GM18519 (cell line): ENCODE measurements around the gene MFSD11.
"Not testable (repeated sequence)": the region's sequence is repeated elsewhere in the genome, so short reads cannot be mapped to it uniquely, and the experiment has no call there.

ENCODE experiments used
- ATAC-seq: cut with Tn5 transposase; IDR thresholded peaks from one replicate; pipeline ENCODE4 v1.9.1; 2021; ENCODE audit warnings: mild to moderate bottlenecking, moderate library complexity; ENCODE audit not compliant: unreplicated experiment, low FRiP score

Gene MFSD11

DNA sequence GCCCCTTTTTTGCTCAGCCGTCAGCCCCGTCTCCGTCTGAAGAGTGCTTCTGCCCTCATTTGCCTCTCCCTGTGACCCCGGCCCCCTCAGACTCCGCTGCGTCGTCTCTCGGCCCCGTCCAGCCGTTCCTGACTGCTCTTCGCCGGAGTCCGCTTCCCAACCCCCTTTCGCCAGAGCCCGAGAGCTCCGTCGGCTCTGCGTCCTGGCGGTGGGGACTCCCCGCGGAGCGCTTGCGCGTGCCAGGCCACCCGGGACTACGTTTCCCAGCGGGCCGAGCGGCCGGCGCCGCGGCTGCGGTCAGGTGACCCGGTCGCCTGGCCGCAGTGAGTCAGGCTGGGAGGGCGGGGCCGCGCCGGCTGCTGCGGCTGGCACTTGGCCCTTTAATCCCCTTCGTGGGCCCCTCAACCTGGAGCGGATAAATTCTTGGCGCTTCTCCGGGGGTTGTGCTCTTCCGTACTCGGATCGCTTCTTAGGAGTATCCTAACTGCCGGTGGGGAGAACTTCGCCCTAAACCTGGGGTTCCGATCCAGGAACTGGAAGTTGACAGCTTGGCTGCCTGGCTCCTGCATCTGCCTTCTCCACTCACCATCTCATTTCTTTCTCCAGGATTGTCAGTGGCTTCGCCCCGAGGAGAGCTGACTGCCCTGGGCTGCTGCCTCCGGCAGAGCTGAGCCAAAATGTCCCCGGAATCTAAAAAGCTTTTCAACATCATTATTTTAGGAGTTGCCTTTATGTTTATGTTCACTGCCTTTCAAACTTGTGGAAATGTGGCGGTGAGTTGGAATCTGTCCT lies at the start of gene MFSD11:
Gene MFSD11, plus strand, starts transcription at position 444 of the 792 bp plus-strand sequence. Its CDS starts 234 bp downstream, at position 678.
- peak; percentile 34 for ATAC-seq

DNA sequence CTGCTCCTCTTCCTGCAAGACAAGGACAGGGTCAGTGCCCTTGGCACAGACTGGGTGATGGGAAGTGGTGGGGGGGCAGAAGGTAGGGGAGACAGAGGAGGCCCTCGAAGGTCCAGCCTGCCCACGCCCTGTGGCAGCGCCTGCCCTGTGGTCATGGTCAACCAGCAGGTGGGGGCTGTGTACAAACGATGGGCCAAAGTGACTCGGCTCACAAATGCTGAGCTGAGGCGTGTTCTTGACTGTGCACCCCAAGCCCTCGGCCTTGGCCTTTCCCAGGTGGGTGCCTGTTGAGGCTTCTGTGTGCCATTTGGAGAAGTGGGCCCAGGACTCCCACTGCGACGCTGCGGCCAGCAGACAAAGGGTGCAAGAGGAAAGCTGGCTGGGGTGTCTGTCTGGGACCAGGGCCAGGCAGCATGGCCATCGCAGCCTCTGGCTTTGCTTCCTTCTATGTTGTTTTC lies 49.7 kb upstream of the MFSD11 start:
- no peak for ATAC-seq

DNA sequence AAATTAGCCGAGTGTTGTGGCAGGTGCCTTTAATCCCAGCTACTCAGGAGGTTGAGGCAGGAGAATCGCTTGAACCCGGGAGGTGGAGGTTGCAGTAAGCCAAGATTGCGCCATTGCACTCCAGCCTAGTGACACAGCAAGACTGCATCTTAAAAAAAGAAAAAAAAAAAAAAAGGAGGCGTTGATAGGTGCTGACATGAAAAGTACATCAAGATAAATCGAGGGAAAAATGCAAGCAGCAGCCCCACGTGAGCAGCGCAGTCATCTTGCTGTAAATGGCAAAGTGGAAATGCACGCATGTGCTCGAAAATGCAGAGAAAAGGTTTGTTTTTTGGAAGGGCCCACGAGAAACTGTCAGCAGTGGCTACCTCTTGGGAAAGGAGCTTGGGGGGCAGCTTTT lies 48.1 kb upstream of the MFSD11 start:
- no peak for ATAC-seq

DNA sequence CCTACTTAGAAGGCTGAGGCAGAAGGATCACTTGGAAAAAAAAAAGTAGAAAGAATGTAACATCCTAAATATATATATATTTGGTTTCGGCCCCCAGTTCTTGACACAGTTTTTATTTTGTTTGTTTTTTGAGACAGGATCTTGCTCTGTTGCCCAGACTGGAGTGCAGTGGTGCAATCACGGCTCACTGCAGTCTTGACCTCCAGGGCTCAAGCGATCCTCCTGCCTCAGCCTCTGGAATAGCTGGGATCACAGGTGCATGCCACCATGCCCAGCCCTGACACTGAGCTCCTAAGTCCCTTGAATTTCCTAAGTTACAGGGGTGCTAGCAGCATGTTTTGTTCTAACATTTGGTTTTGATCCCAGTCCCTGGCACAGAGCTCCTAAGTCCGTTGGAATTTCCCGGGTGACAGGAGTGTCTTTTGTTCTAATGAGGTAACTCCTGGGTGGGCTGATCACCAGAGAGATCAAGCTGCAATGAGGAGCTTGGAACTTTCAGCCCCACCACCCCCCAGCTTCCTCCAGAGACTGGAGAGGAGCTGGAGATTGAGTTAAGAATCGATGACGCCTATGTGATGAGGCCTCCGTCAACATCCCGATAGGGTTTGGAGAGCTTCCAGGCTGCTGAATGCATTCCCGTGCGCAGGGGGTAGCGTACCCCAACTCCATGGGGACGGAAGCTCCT lies 47.2 kb upstream of the MFSD11 start:
- ATAC-seq, result no peak

DNA sequence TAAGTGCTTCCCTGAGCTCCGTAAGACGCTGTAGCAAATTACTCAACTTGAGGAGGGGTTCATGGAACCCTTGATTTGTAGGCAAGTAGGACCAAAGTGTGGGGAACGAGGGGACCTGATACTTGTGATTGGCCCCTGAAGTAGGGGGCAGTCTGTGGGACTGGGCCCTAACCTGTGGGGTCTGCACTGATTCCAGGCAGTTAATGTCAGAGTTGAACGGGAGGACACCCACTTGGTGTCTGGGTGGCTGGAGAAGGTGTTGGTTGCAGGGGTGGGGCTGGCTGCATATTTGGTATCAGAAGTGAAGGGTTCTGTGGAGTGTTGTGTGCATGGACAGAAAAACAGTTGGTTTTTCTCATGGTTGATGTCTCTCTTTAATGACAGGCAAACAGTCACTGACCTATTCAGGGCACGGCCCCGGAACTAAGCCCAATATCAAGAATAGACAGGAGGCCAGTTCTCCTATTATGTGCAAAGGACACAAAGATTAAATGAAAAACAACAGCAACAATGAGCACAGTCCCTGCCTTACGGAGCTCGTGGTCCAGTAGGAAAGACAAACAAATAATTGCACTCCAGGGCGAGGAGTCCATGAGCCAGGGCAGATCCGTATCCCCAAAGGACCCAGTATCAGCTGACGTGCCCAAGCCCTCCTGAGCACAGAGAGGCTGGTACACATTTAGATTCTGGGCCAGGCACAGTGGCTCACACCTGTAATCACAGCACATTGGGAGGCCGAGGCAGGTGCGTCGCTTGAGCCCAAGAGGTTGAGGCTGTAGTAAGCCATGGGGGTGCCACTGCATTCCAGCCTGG lies 46.3 kb upstream of the MFSD11 start:
- ATAC-seq, result no peak

DNA sequence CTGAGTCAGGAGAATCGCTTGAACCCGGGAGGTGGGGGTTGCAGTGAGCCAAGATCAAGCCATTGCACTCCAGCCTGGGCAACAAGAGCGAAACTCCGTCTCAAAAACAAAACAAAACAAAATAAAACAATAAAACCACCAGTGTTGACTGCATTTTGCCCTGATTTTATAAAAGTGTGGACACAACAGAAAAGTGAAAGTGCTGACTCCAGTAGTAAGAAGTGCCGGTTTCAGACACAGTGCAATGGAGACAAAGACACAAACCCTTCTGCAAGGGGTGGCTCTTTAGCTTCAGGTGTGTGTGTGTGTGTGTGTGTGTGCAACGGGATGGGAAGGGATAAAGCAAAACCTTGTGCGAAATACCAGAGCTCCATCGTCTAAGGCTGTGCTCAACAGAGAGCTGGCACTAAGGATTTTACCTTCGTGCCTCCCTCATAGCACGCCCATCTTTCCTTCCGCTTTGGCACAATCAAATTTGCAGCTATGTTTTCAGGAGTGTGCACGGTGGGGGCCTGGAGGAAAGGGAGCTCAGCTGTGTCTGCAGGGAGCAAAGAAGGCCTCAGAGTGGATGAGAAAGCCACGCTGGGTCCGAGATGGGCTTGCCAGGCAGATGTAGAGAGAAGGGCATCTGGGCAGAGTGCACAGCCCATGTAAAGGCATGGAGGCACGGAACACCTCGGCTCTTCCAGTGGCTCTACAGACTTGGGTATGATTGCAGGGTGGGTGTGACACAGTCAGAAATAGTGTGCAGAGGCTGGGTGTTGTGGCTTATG lies 42.7 kb upstream of the MFSD11 start:
- no peak for ATAC-seq

DNA sequence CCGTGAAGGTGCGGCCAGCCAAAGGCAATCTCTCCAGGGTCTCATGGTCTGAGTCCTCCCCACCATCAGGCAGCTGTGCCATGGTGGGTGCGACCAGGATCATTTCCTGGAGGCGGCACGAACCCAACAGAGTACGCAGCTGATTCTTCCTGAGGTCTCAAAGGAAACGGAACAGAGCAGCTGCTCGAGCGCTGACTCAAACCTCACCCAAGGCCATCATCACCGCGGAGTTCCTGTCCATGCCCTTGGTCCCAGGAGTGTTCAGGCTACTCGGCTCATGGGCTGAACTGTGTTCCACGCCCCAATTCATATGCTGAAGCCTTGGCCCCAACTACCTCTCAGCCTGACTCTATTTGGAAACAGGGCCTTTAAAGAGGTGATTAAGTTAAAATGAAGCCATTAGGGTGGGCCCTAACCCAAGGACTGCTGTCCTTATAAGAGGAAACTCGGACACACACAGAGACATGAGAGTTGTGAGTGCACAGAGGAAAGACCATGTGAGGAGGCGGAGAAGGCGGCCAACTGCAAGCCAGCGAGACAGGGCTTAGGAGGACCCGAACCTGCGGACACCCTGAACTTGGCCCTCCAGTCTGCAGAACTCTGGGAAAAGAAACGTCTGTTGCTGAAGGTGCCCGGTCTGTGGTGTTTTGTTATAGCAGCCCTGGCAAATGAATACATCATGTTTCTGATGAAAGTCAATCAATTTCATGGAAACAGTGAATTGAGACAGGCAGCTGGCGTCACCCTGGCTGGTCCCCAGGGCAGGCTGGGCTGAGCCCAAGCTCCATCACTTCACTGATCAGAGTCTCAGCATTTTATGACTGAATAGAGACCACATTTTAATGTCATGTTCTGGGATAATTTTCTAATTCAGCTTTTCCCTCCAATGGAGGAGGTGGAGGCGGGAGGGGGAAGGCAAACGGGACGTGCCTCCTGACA lies 40.9 kb upstream of the MFSD11 start:
- ATAC-seq, result no peak

DNA sequence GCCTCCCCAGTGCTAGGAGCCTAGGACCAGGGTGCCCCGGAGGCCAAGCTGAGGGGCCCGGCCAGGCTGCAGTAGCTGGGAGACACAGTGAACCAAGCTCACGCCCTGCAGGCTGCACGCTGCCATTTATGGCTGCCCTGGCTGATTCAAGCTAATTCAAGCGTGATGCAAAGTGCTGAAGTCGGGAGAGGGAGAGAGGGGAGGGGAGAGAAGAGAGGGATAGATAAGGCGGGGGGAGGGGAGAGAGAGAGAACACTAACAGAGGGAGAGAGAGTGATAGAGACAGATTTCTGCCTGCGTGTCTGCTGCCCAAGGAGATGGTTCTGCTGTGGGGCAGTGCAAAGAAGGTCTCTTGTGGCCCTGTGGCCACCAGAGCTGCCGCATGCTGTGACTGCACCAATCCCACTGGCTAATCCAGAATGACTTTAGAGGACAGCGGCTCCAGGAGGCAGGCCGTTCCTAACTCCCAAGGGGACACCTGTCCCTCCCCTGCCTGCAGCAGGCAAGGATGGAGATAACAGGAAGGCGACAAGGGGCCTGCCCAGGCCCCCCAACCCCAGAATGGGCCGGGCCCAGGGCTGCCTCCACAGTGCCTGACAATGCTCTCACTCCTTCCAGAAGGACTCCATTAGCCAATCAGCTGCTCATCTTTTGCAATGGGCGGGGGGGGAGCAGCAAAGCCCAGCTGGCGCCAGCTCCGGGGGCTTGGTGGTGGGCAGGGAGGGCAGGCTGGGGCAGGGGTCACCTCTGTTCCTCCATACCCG lies 40.0 kb upstream of the MFSD11 start:
- no peak for ATAC-seq

DNA sequence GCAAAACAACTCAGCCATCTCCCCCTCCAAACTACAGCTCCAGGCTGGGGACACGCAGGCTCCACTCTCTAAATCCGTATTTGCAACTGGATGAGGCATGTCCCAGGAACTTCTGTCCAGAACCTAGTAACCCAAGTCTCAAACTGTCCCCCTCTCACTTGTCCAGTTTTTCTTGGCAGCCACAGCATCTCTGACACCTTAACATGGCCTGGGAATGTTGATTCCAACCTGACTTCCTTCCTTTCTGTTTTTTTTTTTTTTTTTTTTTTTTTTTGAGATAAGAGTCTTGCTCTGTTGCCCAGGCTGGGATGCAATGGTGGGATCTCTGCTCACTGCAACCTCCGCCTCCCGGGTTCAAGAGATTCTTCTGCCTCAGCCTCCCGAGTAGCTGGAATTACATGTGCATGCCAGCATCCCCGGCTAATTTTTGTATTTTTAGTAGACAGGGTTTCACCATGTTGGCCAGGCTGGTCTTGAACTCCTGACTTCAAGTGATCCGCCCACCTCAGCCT lies 39.4 kb upstream of the MFSD11 start:
- not testable (repeated sequence) for ATAC-seq

DNA sequence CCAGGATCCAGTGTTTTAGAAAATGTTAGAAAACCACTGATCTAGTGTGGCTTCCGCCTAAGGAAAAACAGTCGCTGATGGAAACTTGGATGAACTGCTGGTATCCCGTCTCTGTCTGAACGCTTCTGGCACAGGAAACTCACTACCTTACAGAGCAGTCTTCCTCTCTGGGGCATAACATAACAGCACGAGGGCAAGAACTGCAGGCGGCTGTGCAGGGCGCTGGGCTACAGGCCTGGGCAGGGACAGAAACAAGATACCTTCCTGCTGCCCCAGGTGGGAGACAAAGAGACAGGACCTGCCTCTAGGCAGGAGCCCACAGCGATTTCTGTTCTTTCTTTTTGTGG lies 37.7 kb upstream of the MFSD11 start:
- ATAC-seq, result no peak

DNA sequence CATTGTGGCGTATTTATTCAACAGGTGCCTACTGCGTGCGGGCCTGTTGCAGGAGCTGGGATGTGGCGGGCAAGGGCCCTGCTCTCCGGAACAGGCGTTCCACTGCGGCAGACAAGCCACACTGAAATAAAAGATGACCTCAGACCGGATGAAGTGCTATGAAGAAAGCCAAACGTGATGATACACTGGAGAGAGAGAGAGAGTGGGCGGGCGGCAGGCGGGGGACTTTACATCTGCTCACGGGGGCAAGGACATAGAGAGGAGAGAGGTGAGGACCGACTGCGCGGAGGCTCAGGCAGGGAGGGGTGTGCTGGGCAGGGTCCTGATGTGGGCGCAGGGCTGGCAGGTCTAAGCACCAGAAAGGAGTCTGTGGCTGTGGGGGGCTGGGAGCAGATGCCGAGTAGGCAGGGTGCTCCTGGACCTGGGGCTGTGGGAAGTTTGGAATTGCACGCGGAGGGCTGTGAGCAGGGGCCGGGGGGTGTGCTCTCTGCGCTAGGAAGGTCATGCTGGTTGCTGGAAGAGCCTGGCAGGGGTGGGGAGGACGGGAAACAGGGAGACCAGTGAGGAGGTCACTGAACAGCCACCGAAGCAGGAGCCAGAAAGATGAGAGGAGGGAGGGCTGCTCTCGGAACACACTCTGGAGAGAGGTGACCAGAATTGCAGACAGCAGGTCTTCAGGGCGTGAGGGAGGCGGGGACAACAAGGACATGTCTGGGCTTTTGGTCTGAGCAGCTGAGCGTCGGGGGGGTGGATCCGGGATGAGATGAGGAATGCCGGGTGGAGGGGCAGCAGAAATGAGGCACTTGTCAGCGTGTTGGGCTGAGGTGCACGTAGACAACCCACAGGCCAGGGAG lies 37.1 kb upstream of the MFSD11 start:
- ATAC-seq, result no peak

DNA sequence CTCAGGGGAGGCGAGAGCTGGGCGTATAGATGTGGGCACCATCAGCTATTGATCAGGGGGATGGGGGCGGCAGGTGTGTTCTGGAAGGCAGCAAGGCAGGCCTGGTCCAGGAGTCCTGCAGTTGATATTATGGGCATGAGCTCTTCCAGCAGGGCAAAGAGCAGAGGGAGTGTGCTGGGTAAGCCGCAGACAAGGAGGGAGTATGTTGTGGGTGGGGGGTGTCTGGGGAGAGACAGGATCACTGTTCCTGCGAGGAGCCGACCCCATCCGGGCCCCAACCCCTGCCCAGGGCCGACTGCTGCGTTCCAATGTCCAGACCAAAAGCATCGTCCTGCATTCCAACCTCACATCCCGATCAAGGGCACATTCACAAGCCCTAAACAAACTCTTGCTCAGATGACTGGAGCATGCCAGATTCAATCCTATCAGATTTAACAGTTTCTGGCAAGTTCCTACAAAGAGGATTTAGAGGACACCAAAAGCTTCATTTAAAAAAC lies 36.4 kb upstream of the MFSD11 start:
- ATAC-seq, result no peak

DNA sequence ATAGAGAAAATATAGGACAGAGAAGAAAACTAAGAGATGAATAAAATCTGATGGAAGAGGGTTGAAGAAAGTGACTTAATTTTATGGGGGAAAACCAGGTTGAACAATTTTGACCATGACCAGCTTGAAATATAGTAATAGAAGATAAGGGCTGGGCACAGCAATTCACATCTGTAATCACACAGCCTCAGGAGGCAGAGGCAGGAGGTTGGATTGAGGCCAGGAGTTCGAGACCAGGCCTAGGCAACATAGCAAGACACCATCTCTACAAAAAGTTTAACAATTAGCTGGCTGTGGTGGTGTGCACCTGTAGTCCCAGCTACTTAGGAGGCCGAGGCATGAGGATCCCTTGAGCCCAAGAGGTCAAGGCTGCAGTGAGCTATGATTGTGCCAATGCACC lies 35.8 kb upstream of the MFSD11 start:
- ATAC-seq, result no peak

DNA sequence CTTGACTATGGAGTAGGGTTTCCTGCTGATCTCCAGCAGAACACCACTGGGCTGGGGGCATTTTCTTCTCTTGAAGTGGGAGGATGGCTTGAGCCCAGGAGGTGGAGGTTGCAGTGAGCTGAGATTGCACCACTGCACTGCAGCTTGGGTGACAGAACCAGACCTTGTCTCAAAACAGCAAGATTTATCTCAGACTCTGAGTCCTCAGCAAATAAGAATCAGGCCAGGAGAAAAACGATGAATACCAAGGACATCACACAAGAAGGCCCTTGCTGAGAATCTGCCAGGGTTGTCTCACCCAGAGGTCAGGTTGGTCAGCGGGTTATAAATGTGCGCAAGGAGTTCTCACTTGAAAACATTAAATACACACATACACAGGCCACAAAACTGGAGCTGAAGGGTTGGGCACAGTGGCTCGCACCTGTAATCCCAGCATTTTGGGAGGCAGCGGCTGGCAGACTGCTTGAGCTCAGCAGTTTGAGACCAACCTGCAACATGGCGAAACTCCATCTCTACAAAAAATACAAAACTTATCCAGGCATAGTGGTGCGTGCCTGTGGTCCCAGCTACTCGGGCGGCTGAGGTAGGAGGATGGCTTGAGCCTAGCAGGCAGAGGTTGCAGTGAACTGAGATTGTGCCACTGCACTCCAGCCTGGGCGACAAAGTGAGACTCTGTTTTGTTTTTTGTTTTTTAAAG lies 34.8 kb upstream of the MFSD11 start:
- no peak for ATAC-seq

DNA sequence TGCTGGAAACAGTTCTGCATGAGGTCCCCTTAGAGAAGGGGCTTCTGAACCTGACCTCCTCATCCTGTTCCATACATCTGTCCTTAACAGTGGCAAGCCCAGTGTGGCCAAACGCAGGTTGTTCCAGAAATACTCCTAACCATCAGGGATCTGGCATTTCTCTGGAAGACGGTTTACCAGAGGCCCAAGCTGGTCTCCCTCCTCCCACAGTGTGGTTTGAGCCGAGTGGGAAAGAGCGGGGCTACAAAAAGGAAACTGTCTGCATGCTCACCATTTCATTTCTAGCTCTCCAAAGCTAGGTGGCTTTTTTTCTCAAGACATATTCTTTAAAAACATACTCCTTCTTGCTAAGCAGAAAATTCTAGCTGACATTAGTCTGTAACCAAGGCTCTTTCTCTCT lies 33.1 kb upstream of the MFSD11 start:
- no peak for ATAC-seq

DNA sequence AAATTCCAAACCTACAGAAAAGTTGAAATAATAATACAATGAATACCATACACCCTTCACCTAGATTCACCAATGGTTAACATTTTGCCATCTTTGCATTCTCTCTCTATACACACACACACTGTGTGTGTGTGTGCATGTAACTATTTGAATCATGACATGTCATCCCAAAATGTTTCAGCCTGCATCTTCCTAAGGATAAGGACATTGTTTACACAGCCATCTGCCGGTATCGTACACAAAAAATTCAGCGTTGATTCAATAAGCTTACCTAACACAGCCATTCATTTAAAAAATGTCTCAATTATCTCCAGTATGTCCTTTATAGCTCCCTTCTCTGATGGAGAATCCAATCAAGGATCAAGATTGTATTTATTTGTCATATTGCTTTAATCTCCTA lies 31.1 kb upstream of the MFSD11 start:
- ATAC-seq, result no peak
